IPS-11a (cell line): Measurements from ENCODE around the gene PHOSPHO2.
A peak's percentile ranks its signal among the peaks of the same experiment; 100 is the strongest.

ENCODE experiments used
- H3K4me3 ChIP-seq: one replicate; pipeline ENCODE4 v1.5.1; 2013; ENCODE audit warnings: low read depth, low read length, control low read depth

The PHOSPHO2 gene, protein sequence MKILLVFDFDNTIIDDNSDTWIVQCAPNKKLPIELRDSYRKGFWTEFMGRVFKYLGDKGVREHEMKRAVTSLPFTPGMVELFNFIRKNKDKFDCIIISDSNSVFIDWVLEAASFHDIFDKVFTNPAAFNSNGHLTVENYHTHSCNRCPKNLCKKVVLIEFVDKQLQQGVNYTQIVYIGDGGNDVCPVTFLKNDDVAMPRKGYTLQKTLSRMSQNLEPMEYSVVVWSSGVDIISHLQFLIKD

DNA sequence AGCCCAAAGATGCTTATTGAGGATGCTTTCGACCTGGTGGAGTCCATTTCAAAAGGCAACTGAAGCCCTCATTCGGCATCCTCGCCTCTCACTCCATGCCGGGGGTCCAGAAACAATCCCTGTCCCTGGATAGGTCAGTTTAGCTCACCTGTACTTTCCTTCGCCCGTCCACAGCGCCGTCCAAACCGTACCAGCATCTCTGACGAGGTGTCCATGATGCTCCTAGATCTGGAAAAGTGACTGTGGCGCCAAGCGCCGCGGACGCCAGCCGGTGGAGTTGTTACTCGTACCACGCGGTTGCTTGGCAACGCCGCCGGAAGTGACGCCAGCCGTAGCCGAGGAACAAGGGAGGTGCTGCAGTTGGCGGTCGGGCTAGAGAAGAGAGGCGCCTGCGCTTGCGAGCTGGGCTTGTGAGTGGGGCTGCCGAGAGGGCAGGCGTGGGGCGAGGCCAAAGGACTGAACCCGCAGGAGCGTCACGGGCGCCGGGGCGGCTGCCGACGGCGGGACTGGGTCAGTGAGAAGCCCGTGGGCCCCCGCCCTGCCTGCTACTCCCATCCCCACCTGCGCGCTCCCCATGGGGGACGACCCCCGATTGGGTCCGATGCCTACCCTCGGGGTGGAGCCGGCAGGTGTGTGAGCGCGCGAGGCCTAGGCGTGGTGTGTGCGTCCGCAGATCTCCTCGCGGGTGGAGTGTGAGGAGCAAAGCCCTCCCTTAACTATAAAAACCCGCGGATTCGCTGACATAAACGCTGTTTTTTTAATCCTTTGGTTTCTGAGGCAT is at the start of gene PHOSPHO2, which contains the start of gene CFAP210:
PHOSPHO2 (plus strand) TSS at position 357 of the 781 bp plus-strand sequence. CDS start 6,503 bp downstream, outside the sequence.
CFAP210 (minus strand) TSS at position 293 of the 781 bp plus-strand sequence; CDS start at position 215, 78 bp downstream.
- peak within 1 kb of the TSS; percentile 91 for H3K4me3 ChIP-seq

DNA sequence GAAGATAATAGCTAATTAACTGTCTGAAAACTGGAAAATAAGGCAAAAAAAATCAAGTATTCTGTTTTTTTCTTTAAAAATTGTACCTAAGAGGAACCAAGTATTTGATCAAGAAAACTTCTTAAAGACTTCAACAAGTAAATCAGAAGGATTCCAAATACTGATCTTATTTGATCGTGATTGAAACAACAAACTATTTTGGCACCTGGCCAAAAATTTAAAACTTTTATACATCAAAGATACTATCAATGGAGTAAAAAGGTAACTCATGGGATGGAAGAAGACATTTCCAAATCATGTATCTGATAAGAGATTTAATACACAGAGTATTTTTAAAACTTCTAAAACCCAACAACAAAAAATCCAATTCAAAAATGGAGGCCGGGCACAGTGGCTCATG is 46.8 kb upstream of the PHOSPHO2 start:
- H3K4me3 ChIP-seq = no peak overlapping the region

GRCh38 chr2:169649278-169649677 is 45.0 kb upstream of the PHOSPHO2 start:
- no peak overlapping the region for H3K4me3 ChIP-seq

DNA sequence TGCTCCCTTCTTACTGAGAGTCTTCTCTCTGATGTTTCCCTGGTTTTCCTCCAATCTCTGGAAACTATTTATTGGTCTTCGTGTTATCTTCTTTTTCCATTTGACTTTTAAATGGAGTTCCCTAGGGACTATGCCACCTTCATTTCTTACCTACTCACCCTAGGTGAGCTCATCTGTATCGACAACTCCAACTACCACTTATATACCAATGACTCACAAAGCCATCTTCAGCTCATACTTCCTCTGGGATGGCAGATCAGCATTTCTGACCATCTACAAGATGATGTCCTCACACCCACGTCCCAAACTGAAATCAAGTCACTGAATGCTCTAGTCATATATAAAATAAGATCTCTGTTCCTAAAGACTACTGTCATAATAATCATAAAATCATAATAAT is 40.6 kb upstream of the PHOSPHO2 start:
- H3K4me3 ChIP-seq = no peak overlapping the region

DNA sequence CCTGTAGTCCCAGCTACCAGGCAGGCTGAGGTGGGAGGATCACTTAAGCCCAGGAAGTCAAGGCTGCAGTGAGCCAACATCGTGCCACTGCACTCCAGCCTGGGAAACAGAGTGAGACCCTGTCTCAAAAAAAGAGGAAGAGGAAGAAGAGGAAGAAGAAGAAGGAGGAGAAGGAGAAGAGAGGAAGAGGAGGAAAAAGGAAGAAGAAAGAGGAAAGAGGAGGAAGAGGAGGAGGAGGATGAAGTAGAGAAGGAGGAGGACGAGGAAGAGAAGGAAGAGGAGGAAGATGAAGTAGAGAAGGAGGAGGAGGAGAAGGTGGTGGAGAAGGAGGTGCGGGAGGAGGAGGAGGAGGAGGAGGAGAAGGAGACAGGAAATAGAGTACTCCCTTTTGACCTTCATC is 38.1 kb upstream of the PHOSPHO2 start:
- H3K4me3 ChIP-seq = no peak overlapping the region

DNA sequence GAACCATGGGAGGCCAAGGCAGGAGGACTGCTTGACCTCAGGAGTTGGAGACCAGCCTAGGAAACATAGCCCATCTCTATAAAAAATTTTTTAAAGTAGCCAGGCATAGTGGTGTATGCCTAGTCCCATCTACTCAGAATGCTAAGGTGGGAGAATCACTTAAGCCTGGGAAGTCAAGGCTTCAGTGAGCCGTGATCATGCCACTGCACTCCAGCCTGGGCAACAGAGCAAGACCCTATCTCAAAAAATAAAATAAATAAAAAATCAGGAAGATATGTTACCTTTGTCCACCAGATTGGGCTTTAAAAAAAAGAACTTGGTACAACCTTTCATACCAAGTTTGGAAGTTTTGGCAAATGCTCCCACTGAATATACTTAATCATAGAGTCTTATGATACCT is 35.4 kb upstream of the PHOSPHO2 start:
- H3K4me3 ChIP-seq = no peak overlapping the region

DNA sequence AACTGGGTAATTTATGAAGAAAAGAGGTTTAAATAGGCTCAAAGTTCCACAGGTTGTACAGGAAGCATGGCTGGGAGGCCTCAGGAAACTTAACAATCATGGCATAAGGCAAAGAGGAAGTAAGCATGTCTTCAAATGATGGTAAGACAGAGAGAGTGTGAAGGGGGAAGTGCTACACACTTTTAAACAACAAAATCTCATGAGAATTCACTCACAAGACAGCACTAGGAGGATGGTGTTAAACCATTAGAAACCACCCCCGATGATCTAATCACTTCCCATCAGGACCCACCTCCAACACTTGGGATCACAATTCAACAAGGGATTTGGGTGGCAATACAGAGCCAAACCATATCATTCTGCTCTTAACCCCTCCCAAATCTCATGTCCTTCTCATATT is 34.9 kb upstream of the PHOSPHO2 start:
- H3K4me3 ChIP-seq = no peak overlapping the region

DNA sequence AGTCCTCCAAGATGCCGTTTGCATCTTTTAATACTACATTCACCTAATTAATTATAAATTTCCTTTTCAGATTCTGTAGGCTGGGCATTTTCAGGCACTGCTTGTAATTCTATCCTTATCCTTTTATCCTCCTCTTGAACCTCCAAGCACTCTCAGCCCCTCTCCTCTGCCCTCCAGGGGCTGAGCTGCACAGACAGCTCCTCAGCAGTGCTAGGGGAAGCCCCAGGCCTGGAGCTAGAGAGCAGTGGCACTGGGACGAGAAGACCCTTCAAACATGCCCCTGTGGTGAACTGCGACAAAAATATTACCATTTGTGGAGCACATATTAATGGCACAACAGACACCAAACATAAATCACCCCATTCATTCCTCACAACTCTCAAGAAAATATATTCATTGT is 33.0 kb upstream of the PHOSPHO2 start:
- no peak overlapping the region for H3K4me3 ChIP-seq

DNA sequence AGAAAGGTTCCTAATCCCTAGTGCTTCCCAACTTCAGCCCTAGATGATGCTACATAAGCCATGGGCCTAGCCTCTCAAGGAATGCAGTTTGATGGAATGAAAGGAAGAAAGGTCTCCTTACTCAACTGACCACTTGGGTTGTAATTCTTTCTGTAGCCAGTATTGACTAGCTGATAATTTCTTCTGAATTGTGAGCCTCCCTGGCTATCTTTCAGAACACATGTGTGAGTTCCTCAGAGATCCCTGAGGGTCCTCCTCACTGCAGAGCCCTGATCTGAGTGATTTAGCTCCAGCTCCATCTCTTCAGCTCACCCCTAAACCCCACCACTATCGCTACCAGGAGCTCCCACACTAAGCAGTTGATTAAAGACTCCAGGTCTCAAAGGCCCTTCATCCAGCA is 31.5 kb upstream of the PHOSPHO2 start:
- H3K4me3 ChIP-seq = no peak overlapping the region

GRCh38 chr2:169663247-169663646 is 31.0 kb upstream of the PHOSPHO2 start:
- H3K4me3 ChIP-seq = no peak overlapping the region

GRCh38 chr2:169664600-169664977 is 29.7 kb upstream of the PHOSPHO2 start:
- H3K4me3 ChIP-seq = no peak overlapping the region

DNA sequence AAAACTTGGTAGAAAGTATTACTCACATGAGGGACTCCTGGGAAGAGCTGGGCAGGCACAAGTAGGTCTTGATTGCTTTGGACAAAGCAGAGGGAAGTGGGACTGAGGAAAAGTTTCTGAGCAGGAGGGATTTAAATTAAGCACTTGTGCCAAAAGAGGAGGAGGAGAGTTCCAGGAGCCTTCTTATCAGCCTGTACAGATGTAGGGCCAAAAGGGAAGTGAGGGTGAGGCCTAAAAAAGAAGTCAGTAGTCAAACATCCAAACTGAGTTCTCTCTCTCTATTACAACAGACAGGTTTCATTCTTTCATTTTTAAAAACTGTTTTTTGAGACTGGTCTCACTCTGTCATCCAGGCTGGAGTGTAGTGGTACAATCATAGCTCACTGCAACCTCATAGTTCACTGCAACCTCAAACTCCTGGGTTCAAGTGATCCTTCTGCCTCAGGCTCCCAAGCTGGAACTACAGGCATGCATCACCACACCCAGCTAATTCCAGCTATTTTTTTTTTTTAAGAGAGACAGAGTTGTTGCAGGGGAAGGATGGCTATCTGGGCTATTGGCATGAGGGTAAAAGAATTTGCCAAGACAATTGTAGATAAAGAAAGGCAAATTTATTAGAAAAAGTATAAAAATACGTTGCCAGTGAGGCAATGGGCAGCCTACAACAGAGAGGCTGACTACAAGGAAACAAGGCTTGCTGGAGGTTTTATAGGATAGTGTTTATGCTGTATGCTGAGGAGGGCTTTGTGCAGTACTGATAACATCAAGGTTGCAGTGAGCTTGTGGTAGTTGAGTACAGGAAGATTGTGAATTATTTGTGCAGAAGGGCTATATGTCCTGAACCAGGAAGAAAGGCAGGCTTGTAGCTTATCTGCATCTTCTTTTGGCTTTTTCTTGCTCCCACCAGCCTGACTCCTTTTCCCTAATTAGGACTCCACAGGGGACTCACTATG is 29.0 kb upstream of the PHOSPHO2 start:
- no peak overlapping the region for H3K4me3 ChIP-seq

DNA sequence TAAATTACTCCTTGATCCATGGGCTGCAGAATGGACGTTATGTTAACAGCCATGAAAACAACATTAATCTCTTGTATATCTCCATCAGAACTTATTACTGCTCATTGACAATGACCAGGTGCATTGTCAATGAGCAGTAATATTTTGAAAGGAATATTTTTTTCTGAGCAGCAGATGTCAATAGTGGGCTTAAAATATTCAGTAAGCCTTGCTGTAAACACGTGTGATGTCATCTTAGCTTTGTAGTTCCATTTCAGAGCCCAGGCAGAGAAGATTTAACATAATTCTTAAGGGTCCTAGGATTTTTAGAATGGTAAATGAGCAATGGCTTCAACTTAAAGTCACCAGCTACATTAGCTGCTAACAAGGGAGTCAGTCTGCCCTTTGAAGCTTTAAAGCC is 26.7 kb upstream of the PHOSPHO2 start:
- no peak overlapping the region for H3K4me3 ChIP-seq

DNA sequence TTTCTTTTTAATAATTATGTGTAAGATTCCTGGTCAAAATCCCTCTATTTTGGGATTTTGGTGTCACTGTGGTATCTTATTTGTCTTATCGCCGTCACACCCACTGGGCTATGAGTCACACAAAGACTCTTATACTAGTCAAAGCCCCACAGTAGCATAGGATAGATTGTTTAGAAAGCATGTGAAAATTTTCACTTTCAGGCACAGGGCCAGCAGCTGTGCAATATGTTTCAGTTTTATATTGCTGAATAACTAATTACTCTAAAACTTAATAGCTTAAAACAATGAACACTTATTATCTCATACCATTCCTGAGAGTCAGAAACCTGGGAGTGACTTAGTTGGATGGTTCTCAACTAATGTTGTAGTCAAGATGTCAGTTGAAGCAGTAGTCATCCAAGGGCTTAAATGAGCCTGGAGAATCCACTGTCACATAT is 24.0 kb upstream of the PHOSPHO2 start:
- H3K4me3 ChIP-seq = no peak overlapping the region

DNA sequence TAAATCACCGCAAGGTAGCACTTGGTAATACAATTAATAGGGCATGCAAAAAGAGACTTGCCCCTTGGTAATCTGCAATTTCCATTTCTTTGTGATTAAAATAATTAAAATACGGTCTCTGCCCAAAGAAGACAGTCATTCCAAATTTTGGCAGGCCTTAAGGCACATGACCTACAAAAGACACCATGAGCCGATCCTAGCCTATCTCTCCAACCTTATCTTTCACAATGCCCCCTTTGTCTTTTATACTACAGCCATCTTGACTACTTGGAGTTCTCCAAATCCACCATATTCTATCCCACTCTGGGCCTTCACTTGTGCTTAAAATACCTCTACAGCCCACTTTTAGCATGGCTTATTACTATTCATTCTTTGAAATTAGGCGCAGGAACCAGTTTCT is 23.3 kb upstream of the PHOSPHO2 start:
- no peak overlapping the region for H3K4me3 ChIP-seq

DNA sequence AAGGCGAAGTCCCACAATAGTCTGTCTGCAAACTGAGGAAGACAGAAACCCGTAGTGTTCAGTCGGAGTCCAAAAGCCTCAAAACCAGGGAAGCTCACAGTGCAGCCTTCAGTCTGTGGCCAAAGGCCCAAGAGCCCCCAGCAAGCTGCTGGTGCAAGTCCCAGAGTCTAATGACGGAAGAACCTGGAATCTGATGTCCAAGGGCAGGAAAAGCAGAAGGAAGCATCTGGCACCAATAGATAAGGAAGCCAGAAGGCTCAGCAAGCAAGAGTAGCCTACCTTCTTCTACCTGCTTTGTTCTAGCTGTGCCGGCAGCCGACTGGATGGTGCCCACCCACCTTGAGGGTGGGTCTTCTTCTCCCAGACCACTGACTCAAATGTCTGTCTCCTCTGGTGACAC is 21.9 kb upstream of the PHOSPHO2 start:
- no peak overlapping the region for H3K4me3 ChIP-seq

- no peak overlapping the region for H3K4me3 ChIP-seq
Observed at GRCh38 chr2:169673106-169673505, 21.2 kb upstream of the PHOSPHO2 start.

DNA sequence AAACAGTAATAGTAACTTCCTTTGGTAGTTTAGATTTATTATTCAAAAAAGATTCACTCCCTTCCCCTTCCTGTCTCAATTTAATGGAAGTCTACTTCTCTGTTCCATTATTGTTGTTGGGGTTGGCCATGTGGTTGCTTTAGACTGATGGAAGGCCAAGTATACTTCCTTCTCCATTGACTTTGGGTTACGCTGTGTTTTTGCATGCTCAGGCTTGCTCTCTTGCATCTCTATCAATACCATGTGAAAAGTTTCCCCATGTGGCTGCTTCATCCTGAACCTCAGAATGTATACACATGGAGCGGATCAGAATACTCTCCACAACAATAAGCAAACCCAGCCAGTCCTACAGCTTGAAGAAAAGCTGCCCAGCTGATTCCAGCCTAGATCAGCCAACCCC is 20.3 kb upstream of the PHOSPHO2 start:
- H3K4me3 ChIP-seq = no peak overlapping the region

DNA sequence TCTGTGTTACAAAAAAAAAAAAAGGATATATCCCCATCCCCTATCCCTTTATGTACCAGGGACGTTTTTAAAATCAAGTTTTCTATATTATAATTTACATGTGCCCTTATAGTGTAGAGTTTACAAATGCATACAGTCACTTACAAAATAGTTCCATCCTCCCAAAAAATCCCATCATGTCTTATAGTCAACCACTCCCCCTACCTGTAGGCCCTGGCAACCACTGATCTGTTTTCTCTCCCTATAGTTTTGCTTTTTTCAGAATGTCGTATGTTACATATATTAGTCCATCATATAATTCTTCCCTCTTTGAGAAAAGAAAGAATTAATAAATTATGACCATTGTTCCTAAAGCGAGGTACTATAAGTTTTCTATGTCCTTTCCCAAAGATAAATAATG is 17.9 kb upstream of the PHOSPHO2 start:
- no peak overlapping the region for H3K4me3 ChIP-seq

DNA sequence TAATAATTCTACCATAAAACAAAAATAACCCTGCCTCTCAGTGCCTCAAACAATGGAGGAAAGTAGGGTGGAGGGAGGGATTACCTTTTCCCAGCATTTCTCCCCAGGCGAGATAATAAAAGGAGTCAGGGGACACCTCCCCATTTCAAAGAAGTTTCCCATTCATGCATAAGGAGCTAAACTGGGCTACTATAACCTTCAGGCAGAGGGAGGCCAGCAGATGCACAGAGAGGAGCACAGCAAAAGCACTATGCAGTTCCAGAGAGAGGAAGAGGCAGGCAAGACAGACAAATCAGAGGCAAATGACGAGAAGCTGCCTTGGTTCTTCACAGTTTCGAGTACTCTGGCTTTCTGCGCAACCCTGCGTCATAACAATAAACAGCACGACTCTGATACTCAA is 17.4 kb upstream of the PHOSPHO2 start:
- H3K4me3 ChIP-seq = no peak overlapping the region

DNA sequence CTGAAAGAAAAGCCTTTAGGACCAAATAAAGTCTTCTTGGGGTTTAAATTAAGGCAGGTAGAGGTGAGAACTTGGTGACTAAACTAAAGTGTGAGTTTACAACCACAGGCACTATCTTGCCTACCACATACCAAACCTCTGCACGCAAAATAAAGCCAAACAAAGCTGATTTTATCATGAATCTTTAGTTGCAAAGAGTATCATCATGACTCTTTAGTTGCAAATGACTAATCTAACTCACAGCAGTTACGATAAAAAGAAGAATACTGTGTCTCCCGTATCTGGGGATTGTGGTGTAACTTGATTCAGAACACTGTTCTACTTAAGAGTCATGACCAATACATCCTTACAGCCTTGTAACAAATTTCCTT is 11.2 kb upstream of the PHOSPHO2 start:
- no peak overlapping the region for H3K4me3 ChIP-seq
